ENCODE results near the gene TWIST2.

The TWIST2 gene

DNA sequence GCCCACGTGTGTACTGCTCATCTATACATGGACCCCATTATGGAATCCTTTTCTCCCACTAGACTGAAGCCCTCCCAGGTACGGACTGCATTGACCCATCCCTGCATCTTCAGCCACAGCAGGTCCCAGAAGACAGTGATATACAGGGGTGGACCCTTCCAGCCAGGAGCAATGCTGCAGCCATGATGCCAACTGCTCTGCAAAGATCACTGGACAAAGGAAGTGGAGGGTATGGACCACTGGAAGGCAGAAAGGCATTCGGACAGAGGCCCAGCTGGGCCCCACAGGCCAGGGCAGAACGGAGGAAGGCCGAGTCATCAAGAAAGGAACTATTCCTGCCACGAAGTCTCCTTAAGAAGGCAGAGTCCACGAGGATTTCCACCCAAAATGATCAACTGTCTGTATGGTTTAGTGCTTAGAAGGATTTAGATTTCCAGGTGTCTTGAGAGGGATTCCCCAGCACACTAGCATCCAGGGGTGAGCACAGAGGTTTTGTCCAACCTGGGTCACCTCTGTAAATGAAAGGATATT is 93.4 kb downstream of the TWIST2 start:
- TF ChIP-seq, protein P1, sequence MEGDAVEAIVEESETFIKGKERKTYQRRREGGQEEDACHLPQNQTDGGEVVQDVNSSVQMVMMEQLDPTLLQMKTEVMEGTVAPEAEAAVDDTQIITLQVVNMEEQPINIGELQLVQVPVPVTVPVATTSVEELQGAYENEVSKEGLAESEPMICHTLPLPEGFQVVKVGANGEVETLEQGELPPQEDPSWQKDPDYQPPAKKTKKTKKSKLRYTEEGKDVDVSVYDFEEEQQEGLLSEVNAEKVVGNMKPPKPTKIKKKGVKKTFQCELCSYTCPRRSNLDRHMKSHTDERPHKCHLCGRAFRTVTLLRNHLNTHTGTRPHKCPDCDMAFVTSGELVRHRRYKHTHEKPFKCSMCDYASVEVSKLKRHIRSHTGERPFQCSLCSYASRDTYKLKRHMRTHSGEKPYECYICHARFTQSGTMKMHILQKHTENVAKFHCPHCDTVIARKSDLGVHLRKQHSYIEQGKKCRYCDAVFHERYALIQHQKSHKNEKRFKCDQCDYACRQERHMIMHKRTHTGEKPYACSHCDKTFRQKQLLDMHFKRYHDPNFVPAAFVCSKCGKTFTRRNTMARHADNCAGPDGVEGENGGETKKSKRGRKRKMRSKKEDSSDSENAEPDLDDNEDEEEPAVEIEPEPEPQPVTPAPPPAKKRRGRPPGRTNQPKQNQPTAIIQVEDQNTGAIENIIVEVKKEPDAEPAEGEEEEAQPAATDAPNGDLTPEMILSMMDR (IDR thresholded peaks at IDR 0.05; ENCODE audit: insufficient read depth, low read depth, low read length, missing control alignments): no peak
- H3K4me3 ChIP-seq (ENCODE audit: low read length): no peak overlapping the region
- DNase-seq (ENCODE audit: low read depth): no peak

DNA sequence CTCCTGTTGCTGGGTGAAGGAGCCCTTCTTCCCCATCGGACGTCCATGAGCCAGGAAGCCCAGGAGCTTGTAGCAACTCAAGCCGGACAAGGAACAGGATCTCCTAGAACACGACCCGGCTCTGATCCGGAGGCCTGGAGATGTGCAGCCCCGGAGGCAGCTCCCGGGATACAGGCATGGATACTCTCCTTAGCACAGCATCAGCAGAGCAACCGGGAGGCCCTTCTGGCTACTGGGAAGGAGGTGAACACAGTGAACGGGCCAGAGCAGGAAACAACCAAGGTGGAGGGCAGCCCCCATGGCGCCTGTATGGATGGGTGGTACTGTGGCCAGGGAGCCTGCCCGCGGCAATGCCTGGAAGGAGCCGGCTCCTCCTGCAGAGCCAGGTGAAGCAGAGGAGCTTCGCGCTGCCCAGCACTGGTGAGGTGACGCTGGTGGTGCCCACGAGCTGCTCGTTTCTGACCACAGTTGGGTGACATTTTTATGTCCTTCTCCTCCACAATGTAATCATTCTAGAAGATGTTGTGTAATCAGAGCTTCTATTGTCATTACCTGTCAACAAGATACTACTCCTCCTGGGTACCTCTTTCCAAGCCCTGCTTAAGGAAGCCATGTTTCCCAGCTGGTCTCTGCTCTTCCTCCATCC is 94.3 kb downstream of the TWIST2 start:
- no peak for DNase-seq (ENCODE audit: low read depth)
- H3K4me3 ChIP-seq (ENCODE audit: low read length): no peak overlapping the region
- TF ChIP-seq, protein P1 (IDR thresholded peaks at IDR 0.05; ENCODE audit: insufficient read depth, low read depth, low read length, missing control alignments): no peak

DNA sequence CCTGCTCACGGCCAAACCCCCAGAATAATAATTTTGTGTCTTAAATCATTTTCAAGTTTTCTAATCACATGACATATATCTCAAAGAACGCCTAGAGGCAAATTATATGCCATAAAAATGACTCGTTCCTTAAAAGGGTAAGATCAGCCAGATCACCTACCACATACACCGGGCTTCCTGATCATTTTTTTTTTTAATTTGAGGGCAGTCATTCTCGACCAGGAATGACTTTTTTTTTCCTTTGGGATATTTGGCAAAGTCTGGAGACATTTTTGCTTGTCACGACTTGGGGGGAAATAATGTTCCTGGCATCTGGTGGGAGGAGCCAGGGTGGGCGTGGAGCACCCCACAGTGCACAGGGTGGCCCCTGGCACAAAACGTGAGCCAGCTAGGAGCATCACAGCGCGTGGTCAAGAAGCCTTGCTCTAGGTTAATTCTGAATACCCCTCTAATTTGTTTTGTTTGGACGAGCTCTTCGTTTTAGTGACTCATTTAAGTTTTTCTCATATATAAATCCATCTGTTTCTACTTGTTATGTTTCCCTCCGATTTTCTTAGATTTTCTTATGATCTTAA is 94.9 kb downstream of the TWIST2 start:
- DNase-seq (ENCODE audit: low read depth): no peak
- TF ChIP-seq, protein P1 (IDR thresholded peaks at IDR 0.05; ENCODE audit: insufficient read depth, low read depth, low read length, missing control alignments): no peak

DNA sequence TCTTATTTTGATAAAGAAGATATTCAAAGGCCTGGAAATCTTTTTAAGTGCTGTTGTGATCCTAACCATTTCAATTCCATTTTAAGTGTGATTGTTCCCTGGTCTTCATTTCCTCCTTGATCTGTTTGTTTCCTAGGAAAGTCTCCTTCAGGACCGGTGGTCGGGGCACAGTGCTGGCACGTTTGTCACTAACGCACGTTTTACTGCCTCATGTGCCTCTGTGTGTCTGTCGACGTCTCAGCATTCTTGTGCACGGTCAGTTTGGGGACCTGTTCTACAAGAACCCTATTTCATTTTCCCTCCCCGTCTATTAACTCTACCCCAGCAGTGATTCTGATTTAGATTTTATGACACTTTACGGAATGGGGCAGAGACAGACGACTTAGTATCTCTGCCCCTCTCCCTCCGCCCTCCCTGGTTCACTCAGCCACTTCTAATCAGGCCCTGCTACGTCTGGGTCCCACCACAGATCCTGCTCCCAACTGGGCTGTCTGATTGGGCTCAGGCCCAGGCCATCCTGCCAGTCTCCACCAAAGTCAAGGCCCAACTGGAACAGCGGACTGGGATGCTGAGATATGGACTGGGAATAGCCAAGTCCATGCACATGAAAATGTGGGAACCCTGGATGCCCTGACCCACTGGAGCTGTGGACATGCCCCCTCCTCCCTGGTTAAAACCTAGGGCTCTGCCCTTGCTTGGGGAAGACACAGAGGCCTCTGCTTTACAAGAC is 95.6 kb downstream of the TWIST2 start:
- TF ChIP-seq, protein P1 (IDR thresholded peaks at IDR 0.05; ENCODE audit: insufficient read depth, low read depth, low read length, missing control alignments): no peak
- no peak for DNase-seq (ENCODE audit: low read depth)
- H3K4me3 ChIP-seq (ENCODE audit: low read length): no peak overlapping the region

More for the DNA sequence above, 94.9 kb downstream of the TWIST2 start:
- no peak overlapping the region for H3K4me3 ChIP-seq (ENCODE audit: low read length)

DNA sequence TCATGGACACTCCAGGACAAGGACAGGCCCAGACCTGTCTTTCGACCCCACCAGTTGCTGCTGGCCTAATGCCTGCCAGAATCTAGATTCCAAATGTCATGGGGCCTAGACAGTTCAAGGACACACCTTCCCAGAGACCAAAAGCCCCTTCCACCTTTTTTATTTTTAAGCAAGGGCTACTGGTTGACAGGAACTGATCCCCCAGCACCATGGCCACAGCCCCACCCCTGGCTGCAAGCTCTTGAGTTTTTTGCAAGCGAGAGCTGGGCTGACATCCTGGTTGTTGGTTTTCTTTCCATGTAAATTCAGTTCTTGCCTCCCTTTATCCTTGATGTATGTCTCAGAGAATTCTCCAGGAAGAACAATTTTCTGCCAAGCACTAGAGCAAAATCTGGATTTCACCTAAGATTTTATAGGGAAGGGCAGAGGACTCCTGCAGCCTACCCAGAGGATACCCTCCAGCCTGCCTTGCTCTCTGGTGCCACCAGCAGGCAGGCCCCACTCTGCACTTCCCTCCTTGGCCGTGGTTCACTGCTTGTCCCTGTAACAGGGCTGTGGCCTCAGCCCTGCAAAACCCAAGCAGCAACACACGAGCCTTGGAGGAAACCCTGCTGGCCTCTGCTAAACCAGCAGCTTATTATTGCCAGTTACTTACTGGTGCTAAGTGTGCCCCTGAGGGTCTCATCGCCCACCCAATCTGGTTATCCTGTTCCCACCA is 97.7 kb downstream of the TWIST2 start:
- peak; percentile 51 for DNase-seq (ENCODE audit: low read depth)
- H3K4me3 ChIP-seq (ENCODE audit: low read length): no peak overlapping the region
- TF ChIP-seq, protein P1 (IDR thresholded peaks at IDR 0.05; ENCODE audit: insufficient read depth, low read depth, low read length, missing control alignments): peak; percentile 54

DNA sequence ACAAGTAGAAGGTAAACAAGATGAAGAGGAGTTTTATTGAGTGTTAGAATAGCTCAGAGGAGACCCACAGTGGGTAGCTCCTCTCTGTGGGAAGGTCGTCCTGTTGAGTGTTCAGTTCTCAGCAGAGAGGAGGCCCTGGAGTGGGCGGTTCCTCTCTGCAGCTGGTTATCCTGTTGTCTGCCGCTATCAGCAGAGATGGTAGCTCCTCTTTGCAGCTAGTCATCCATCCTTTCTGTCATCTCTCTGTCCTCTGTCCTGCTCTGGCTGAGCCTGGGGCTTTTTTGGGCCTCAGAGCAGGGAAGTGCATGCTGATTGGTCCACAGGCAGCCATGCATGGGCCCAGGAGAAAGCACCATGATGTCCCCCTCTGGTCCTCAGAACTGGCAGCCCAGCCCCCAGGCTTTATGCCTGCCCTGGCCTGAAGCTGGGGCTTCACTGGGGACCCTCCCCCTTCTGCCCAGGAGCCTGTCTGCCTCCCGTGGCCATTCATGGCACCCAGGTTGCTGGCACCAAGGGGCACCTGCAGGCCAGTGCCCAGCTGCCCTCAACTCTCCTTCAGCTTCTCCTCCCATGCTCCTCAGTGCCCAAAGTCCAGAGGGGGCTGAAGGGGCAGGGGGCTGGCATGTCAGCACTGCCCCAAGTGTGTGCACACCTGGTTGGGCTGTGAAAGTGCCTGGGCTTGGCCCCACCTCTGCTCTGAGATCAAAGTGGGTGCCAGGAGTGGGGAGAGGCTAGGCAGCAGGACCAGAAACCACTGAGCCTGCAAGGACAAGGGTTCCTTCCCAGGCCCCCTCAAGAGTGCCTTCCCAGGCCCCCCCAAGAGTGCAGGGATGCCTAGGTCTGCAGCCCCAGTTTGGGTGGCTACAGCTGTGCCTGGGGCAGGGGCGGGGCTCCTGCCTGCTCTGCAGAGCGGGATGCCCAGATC is 98.7 kb downstream of the TWIST2 start:
- no peak overlapping the region for H3K4me3 ChIP-seq (ENCODE audit: low read length)
- DNase-seq (ENCODE audit: low read depth): no peak
- TF ChIP-seq, protein P1 (IDR thresholded peaks at IDR 0.05; ENCODE audit: insufficient read depth, low read depth, low read length, missing control alignments): no peak

Measured in epithelial cell of esophagus (primary cell).